ENCODE data around the gene C17orf78. TPM values are rescaled to one million over a fixed set of nuclear protein-coding genes. Genes with fewer than 3 reads are reported as not detected.

C17orf78 gene
- polyA plus RNA-seq: not detected in 3 replicates
- polyA plus RNA-seq (2011; ENCODE audit: low read depth): not detected
- not detected in 2 replicates for polyA plus RNA-seq (2011; cell fraction: cytosol; rRNA removed)
- not detected in 2 replicates for polyA plus RNA-seq (2011; cell fraction: nucleus; rRNA removed)
- not detected in 2 replicates for polyA plus RNA-seq (2012; ENCODE audit: low replicate concordance)
- polyA minus RNA-seq: not detected in 3 replicates
- polyA minus RNA-seq (2011; cell fraction: cytosol; rRNA and poly(A)+ RNA removed): not detected
- polyA minus RNA-seq (2011; cell fraction: nucleus; rRNA and poly(A)+ RNA removed): not detected in 2 replicates

DNA sequence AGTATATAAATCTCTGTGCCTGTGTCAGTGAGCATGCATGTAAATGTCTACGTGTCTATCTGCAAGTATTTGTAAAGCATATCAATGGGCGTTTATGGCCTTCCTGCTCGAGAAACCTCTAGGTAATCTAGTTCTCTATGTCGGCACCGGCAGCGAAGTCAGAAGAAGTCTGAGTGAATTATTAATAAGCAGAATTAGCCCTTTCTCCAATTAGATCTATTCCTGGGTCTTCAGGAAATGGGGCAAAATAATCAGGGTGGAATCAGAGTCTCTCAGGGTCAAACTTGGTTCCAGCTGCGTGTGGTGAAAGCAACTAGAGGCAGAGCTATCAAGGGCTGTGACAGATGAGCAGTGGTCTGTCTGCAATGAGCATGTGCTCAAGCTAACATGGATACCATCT, at the start of gene C17orf78:
C17orf78 (plus strand) TSS at position 280 of the 400 bp plus-strand sequence; CDS start at position 388, 108 bp downstream.
- Histone ChIP-seq H3K4me2 (ENCODE audit: control insufficient read depth, extremely low read depth, insufficient read depth, low read depth, low read length) (no peak within 1 kb of the TSS), H4K20me1 (ENCODE audit: control insufficient read depth, extremely low read depth, insufficient read depth, low read length) (no peaks in the 10 kb centered on the region), H3K27me3 (ENCODE audit: control insufficient read depth, extremely low read depth, insufficient read depth, low read length) (no peaks in the 10 kb centered on the region), H3K79me2 (ENCODE audit: control insufficient read depth, insufficient read depth, low read length) (no peaks in the 10 kb centered on the region), H3K36me3 (ENCODE audit: control insufficient read depth in 2 of 2, extremely low read depth in 1 of 2, insufficient read depth in 2 of 2, low read length in 2 of 2) (no peaks in the 10 kb centered on the region), H3K4me1 (ENCODE audit: control insufficient read depth, extremely low read depth, insufficient read depth, low read length) (no peaks in the 10 kb centered on the region), H2AFZ (ENCODE audit: control insufficient read depth, low read length) (no peak within 1 kb of the TSS), H3K9me3 (ENCODE audit: control insufficient read depth, low read depth, low read length) (no peaks in the 10 kb centered on the region), H3K9me1 (ENCODE audit: control insufficient read depth, extremely low read depth, insufficient read depth, low read length) (no peaks in the 10 kb centered on the region), H3K27ac (ENCODE audit: control insufficient read depth, insufficient read depth, low read length) (no peak within 1 kb of the TSS), H3K4me3 (ENCODE audit: control insufficient read depth in 2 of 3, extremely low read depth in 1 of 3, insufficient read depth in 2 of 3, low read depth in 1 of 3, low read length in 3 of 3) (no peak within 1 kb of the TSS), H3K9ac (ENCODE audit: control insufficient read depth, extremely low read depth, insufficient read depth, low read length) (no peak within 1 kb of the TSS)
- no peak for TF ChIP-seq CTCF (optimal IDR thresholded peaks at IDR 0.05 in 1 of 3, IDR thresholded peaks at IDR 0.05 in 1 of 3, conservative IDR thresholded peaks at IDR 0.05 in 1 of 3; ENCODE audit: extremely low read depth in 1 of 3, insufficient read depth in 2 of 3, low read length in 3 of 3)
- TF ChIP-seq EZH2 (IDR thresholded peaks at IDR 0.05; ENCODE audit: low read length): no peak
- dilution Hi-C loops (cut with MboI; ENCODE audit: extremely low pct_ligation_motif_present, low sequenced_read_pairs): no loop called here
- no peak for DNase-seq (ENCODE audit: low read depth, low spot score)
- no peak for FAIRE-seq

- H3K79me2 ChIP-seq (ENCODE audit: control insufficient read depth, insufficient read depth, low read length): peaks cover 46% of the 10 kb centered on the region
- dilution Hi-C loops (cut with MboI; ENCODE audit: extremely low pct_ligation_motif_present, low sequenced_read_pairs): no loop called here
- no peaks in the 10 kb centered on the region for H3K27me3 ChIP-seq (ENCODE audit: control insufficient read depth, extremely low read depth, insufficient read depth, low read length)
- no peak for FAIRE-seq
- H3K9ac ChIP-seq (ENCODE audit: control insufficient read depth, extremely low read depth, insufficient read depth, low read length): no peak overlapping the region
- no peak overlapping the region for H3K4me3 ChIP-seq (ENCODE audit: control insufficient read depth in 2 of 3, extremely low read depth in 1 of 3, insufficient read depth in 2 of 3, low read depth in 1 of 3, low read length in 3 of 3)
- H2AFZ ChIP-seq (ENCODE audit: control insufficient read depth, low read length): no peak overlapping the region
- no peaks in the 10 kb centered on the region for H3K9me3 ChIP-seq (ENCODE audit: control insufficient read depth, low read depth, low read length)
- H4K20me1 ChIP-seq (ENCODE audit: control insufficient read depth, extremely low read depth, insufficient read depth, low read length): peaks cover 5% of the 10 kb centered on the region
- H3K36me3 ChIP-seq (ENCODE audit: control insufficient read depth in 2 of 2, extremely low read depth in 1 of 2, insufficient read depth in 2 of 2, low read length in 2 of 2): peaks cover 7 to 13% of the 10 kb centered on the region in 2 experiments
- no peak for TF ChIP-seq EZH2 (IDR thresholded peaks at IDR 0.05; ENCODE audit: low read length)
- no peak for TF ChIP-seq CTCF (optimal IDR thresholded peaks at IDR 0.05 in 1 of 3, IDR thresholded peaks at IDR 0.05 in 1 of 3, conservative IDR thresholded peaks at IDR 0.05 in 1 of 3; ENCODE audit: extremely low read depth in 1 of 3, insufficient read depth in 2 of 3, low read length in 3 of 3)
- no peak overlapping the region for H3K27ac ChIP-seq (ENCODE audit: control insufficient read depth, insufficient read depth, low read length)
- no peak for DNase-seq (ENCODE audit: low read depth, low spot score)
- H3K9me1 ChIP-seq (ENCODE audit: control insufficient read depth, extremely low read depth, insufficient read depth, low read length): no peaks in the 10 kb centered on the region
- H3K4me2 ChIP-seq (ENCODE audit: control insufficient read depth, extremely low read depth, insufficient read depth, low read depth, low read length): no peak overlapping the region
- H3K4me1 ChIP-seq (ENCODE audit: control insufficient read depth, extremely low read depth, insufficient read depth, low read length): no peaks in the 10 kb centered on the region
Observed at GRCh38 chr17:37327341-37328090, 48.3 kb upstream of the C17orf78 start.
